Activated CD8-positive, alpha-beta memory T cell treated with anti-CD3 and anti-CD28 coated beads, Interleukin-2, amount 50 U/mL, for 1 hour (primary cell): ENCODE results near the gene AMY2A.
"Not testable (repeated sequence)": the region's sequence is repeated elsewhere in the genome, so short reads cannot be mapped to it uniquely, and the experiment has no call there.

Source experiments
- DNase-seq: peaks from one replicate; pipeline ENCODE4 v3.0.0-alpha.2; 2020; ENCODE audit errors: extremely low read depth

AMY2A gene

DNA sequence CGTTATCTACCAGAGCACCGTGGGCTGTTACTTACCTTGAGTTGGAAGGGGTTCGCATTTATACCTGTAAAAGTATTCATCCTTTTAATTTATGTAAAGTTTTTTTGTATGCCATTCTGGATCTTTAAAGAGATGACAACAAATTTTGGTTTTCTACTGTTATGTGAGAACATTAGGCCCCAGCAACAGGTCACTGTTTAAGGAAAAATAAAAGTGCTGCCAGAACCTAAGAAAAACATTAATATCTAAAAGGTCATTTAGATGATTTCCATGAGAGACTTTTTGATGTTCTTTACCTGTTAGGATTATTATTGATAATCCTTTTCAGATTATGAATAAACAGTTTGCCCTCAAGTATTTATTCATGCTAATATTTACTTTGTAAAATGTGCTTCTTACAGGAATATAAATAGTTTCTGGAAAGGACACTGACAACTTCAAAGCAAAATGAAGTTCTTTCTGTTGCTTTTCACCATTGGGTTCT is at the start of gene AMY2A:
TSS of gene AMY2A (plus strand) at position 434 of the 484 bp plus-strand sequence. CDS start at position 448, 14 bp downstream.
- not testable (repeated sequence) for DNase-seq

DNA sequence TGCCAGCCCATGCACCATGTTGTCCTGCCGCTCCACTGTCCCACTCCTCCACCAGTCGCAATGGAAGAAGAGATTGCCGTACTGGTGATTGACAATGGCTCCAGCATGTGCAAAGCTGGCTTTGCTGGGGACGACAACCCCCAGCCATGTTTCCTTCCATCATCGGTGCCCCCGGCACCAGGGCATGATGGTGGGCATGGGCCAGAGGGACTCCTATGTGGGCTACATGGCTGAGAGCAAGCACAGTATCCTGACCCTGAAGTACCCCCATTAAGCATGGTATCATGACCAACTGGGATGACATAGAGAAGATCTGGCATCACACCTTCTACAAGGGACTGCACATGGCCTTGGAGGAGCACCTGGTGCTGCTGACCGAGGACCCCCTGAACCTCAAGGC is 47.7 kb upstream of the AMY2A start:
- DNase-seq = no peak

DNA sequence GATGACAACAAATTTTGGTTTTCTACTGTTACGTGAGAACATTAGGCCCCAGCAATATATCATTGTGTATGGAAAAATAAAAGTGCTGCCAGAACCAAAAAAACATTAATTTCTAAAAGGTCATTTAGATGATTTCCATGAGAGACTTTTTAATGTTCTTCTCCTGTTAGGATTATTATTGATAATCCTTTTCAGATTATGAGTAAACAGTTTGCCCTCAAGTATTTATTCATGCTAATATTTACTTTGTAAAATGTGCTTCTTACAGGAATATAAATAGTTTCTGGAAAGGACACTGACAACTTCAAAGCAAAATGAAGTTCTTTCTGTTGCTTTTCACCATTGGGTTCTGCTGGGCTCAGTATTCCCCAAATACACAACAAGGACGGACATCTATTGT is 45.9 kb upstream of the AMY2A start, which contains the start of gene AMY2B:
TSS of gene AMY2B (plus strand) at position 301 of the 400 bp plus-strand sequence. CDS start at position 315, 14 bp downstream.
- not testable (repeated sequence) for DNase-seq

DNA sequence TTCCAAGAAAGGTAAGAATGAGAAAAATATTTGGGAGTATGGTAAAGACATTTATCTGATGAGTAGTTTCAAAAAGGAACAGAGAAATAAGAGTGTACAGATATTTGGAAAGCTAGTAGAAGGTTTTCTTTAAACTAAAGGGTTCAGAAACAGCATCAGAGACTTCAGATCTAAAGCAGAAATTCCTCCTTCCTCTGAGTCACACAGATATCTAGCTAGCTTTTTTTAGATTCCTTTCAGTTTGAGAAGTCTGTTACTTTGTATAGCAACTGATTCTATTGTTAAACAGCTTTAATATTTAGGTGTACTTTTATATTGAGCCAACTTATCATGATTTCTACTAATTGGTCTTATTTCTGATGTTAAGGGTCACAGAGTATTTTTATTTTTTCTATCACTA is 41.2 kb upstream of the AMY2A start:
- DNase-seq = no peak

DNA sequence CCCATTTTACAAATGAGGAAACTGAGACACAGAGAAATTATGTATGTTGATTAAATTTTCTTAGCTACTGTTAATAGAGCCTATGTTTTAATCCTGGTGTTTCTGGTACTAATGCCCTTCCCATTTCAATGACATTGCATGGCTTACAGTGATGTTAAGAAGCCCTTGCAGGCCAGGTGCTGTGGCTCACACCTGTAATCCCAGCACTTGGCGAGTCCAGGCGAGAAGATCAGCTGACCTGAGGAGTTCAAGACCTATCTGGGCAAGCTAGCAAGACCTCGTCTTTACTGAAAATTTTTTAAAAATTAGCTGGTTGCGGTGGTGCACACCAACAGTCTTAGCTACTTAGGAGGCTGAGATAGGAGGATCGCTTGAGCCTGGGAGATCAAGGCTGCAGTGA is 40.4 kb upstream of the AMY2A start:
- DNase-seq = not testable (repeated sequence)

DNA sequence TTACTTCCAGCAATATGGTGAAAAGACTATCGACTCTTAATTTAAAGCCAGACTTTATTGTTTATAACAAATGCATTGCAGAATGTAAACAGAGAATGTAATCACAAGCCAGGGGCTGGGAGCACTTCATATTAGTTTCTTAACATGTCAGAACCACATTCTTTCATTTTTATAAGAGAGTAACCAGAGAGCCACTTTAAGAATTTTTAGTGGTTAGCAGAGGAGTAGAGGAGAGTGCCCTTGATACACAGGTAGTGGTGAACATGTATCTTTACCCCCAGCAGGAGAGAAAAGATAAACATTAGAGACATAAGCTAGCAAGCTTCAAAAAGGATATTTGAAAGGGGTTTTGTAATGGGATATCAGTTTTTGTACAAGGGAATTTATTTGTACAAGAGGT is 34.8 kb upstream of the AMY2A start:
- DNase-seq = no peak

DNA sequence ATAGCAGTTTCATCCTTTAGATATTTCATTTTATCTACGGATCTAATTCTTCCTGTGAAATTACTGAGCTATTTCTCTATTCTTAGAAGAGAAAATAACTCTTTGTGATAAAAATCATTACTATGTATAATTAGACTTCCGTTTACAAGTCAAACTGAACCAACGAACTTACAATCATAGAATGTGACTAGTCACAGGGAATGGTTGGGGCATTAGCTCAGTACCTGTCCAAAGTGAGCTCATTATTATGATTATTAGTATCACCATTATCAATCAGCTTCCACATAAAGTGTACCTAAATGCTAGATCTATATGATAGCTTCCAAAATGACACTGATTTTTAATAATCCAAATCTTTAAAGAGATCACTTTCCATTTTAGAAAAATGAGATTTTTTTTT is 33.3 kb upstream of the AMY2A start:
- DNase-seq = no peak

DNA sequence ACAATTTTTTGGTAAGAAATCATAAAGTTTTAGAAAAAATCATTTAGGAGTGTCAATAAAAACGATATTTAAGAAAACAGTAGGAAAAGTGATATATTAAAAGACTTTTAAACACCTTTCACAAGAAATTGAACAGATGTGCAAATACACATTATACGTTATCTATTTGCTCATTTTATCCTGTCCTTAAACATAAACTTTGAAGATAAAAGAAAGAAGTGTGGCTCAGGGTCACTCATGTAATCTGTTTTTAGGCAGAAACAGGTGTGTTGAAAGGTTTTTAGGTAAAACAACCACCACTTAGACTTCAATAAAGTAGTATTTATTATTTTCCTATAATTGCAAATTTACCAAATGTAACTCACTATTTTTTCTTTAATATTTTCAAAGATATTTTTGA is 32.7 kb upstream of the AMY2A start:
- no peak for DNase-seq

DNA sequence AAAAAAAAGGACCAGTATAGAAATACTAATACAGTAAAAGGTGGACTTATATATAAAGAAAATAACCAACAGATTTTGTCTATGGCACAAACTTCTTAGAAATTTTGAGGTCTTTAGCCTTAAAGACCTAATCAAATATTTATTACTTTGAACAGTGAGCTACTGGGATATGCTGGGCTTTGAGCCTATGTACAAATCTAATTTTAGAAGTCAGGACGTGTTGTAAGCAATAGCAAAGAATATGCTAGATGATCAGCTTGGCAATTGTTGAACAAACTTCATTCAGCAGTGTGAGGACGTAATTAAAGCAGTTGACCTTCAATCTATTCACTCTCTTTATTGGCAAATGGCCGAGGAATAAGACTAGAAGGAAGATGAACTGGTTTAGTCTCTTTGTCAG is 14.5 kb upstream of the AMY2A start:
- DNase-seq = not testable (repeated sequence)

DNA sequence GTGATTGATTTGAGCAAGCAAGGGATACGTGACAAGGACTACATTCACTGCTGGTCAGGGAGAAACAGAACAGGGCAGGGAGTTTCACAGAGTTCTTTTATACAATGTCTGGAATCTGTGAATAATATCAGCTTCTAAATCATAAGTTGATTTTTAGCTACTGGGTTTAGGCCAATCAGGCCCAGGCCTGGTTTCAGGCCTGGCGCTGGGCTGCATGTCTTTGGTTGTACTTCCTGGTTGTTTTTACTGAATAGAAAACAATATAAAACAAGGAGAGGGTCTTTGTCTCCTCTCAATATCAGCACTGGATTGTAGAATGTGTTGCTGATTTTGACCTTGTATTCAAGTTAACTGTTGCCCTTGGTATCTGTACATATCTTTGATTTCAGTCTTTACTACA is 865 bp upstream of the AMY2A start:
- no peak for DNase-seq

DNA sequence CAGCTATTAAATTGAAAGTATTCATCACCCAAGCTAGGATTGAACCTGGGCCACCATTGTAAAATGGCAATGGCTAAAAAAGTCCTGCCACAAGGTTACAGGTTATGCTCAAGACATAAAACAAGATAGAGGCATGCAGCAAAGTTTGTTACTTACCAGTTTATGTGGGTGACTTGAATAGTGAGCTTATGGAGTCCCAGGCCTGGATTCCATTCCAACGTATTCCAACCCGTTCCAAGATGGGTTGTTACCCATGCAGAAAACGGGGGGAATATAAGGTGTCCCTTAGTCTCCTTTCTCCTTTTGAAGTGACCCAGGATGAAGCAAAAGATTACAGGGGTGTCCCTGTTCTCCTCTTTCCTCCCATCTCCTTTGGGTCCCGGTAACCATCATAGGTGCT is 10.2 kb downstream of the AMY2A start:
- not testable (repeated sequence) for DNase-seq

DNA sequence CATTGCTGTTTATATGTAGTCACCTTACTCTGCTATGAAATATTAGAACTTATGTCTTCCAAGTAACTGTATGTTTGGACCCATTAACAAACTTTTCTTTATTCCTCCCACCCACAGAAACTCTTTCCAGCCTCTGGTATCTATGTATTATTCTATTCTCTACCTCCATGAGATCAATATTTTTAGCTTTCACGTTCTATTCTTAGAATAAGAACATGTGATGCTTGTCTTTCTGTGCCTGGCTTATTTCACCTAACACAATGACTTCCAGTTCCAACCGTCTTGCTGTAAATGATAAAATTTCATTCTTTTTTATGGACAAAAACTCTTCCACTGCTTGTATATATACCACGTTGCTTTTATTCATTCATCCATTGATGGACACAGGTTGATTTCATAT is 24.0 kb downstream of the AMY2A start:
- DNase-seq = not testable (repeated sequence)

DNA sequence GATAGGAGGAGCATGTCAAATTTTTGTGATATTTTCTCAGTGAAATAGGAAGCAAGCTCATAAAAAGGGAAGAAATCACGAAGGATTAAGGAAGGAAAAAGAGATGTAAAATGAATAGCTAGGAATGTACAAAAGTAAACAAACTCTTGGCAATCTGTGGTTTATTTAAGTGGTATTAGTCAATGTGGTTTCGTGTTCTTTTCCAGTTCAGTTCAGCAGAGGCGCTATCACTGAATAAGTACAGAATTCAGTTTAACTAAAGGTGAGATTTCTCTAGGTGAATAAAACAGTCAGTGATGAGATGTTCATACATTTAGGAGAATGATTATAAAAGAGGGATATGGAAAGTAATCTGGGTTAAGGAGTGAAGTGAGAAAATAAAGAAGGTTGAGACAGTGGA is 26.7 kb downstream of the AMY2A start:
- DNase-seq = not testable (repeated sequence)

DNA sequence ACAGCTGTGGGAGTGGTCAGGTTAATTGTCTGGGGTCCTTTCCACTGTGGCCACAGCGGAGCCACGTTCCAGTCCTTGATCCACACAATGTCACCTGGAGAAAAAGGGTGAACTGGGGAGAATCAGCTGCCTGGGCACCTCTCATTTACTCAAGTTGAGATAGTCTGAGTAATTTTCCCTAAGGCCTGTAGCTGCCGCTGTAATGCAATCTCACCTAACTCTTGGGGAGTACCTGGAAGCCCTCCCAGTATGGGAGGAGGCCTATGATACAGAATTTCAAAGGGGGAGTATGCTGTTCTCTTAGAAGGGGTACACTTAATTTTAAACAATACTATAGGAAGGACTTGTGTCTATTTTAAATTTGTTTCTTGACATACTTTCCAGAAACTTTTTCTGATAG is 33.1 kb downstream of the AMY2A start:
- DNase-seq = not testable (repeated sequence)

DNA sequence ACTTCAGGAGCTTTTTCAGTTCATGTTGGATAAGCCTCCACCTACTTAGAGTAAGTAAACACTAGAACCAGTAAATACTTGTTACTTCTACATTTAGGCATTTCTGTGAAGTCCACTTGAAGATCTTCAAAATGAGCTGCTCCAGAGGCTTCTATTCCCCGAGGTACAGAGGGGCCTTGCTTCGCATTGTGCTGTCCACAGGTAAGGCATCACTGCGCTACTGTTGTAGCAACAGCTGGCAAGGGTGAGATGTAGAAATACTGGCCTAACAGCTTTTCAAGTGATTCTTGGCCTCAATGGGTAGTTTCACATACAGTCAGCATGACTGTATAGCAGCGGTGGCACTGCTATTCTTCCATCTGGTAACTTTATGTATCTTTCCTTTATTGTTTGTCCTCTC is 33.7 kb downstream of the AMY2A start:
- not testable (repeated sequence) for DNase-seq

DNA sequence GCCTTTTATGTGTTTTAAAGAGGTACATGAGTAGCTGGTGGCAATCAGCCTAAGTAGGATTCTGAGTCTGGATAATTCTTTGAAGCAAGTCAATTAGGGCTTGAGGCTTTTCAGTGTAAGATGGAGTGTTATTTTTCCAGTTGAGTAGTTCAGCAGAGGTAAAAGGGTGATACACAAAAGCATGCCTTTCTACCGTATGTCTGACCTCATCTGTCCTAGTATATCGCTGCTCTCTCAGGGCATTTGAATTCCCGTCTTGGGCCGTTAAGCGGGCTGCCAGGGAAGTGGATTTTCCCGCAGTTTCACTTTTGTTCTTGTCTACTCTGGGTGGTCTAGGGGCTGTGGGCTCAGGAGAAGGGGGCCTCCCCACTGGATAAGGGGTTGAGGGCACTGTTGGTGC is 36.9 kb downstream of the AMY2A start:
- DNase-seq = not testable (repeated sequence)

DNA sequence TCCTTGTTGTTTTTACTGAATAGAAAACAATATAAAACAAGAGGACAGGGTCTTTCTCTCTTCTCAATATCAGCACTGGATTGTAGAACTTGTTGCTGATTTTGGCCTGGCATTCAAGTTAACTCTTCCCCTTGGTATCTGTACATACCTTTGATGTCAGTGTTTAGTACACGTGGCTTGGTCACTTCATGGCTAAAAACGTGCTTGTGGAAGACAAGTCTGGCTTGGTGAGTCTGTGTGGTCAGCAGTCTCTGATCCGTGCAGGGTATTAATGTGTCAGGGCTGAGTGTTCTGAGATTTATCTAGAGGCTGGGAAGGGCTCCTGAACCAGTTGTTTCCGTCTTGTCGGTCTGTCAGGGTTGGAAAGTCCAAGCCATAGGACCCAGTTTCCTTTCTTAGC is 38.2 kb downstream of the AMY2A start, which contains the start of gene AMY1A:
TSS of gene AMY1A (plus strand) at position 301 of the 400 bp plus-strand sequence. CDS start 571 bp downstream, outside the sequence.
- not testable (repeated sequence) for DNase-seq
